GM23338 (cell line): ENCODE results near the gene UNC13A. TPM values are rescaled to one million over a fixed set of nuclear protein-coding genes. Genes with fewer than 3 reads are reported as not detected.

Source experiments
- ATAC-seq: fragments of 200-7000 bp; cut with Tn5 transposase; 3 replicates; pipeline ENCODE4 v1.9.1; 2020
- DNase-seq: peaks from one replicate; pipeline ENCODE4 v3.0.0-alpha.2; 2015; ENCODE audit warnings: low spot score
- H2AFZ ChIP-seq: fragments of 200-600 bp; sonication (generic); 2 replicates; pipeline ENCODE4 v1.8.0; 2016; ENCODE audit warnings: antibody characterized with exemption, mild to moderate bottlenecking, moderate library complexity
- H3F3A ChIP-seq: fragments of 200-600 bp; sonication (generic); replicated peaks from 2 replicates; pipeline ENCODE4 v1.8.0; 2017; ENCODE audit warnings: antibody characterized with exemption, mixed run types, low read depth
- H3K27ac ChIP-seq: fragments of 200-600 bp; sonication (generic); 2 replicates; pipeline ENCODE4 v1.6.1; 2016; ENCODE audit warnings: low read depth
- H3K27me3 ChIP-seq: fragments of 200-600 bp; sonication (generic); 2 replicates; pipeline ENCODE4 v1.8.0; 2016; ENCODE audit warnings: mild to moderate bottlenecking, mixed run types, moderate library complexity; ENCODE audit not compliant: insufficient read depth
- H3K36me3 ChIP-seq: fragments of 200-600 bp; sonication (generic); 2 replicates; pipeline ENCODE4 v1.8.0; 2016; ENCODE audit warnings: mild to moderate bottlenecking; ENCODE audit not compliant: insufficient read depth
- H3K4me1 ChIP-seq: fragments of 200-600 bp; sonication (generic); 2 replicates; pipeline ENCODE4 v1.8.0; 2016; ENCODE audit warnings: mild to moderate bottlenecking, moderate library complexity; ENCODE audit not compliant: insufficient read depth
- H3K4me2 ChIP-seq: fragments of 200-600 bp; sonication (generic); 2 replicates; pipeline ENCODE4 v1.7.1; 2017; ENCODE audit warnings: mixed run types
- H3K4me3 ChIP-seq: fragments of 200-600 bp; sonication (generic); 2 replicates; pipeline ENCODE4 v1.6.1; 2016; ENCODE audit warnings: mixed run types
- H3K79me2 ChIP-seq: fragments of 200-600 bp; sonication (generic); replicated peaks from 2 replicates; pipeline ENCODE4 v1.8.0; 2017; ENCODE audit warnings: mild to moderate bottlenecking; ENCODE audit not compliant: insufficient read depth
- H3K9me2 ChIP-seq: fragments of 200-600 bp; sonication (generic); 2 replicates; pipeline ENCODE4 v1.8.0; 2017; ENCODE audit not compliant: insufficient read depth
- H4K20me1 ChIP-seq: fragments of 200-600 bp; sonication (generic); replicated peaks from 2 replicates; pipeline ENCODE4 v1.8.0; 2017; ENCODE audit warnings: mild to moderate bottlenecking; ENCODE audit not compliant: insufficient read depth
- H3K27ac Mint-ChIP-seq: 2 replicates; pipeline ENCODE4 v1.8.0; 2020; ENCODE audit warnings: inconsistent platforms, mild to moderate bottlenecking, moderate library complexity, mixed read lengths
- H3K27me3 Mint-ChIP-seq: 3 replicates; pipeline ENCODE4 v1.8.0; 2022; ENCODE audit warnings: low read depth, mild to moderate bottlenecking, moderate library complexity, mixed read lengths, inconsistent platforms; ENCODE audit not compliant: insufficient read depth, poor library complexity
- H3K36me3 Mint-ChIP-seq: 3 replicates; pipeline ENCODE4 v1.8.0; 2021; ENCODE audit warnings: low read depth, mild to moderate bottlenecking, inconsistent platforms, moderate library complexity, mixed read lengths
- H3K4me1 Mint-ChIP-seq: 3 replicates; pipeline ENCODE4 v1.8.0; 2020; ENCODE audit warnings: mild to moderate bottlenecking, inconsistent platforms, mixed read lengths
- H3K4me3 Mint-ChIP-seq: 3 replicates; pipeline ENCODE4 v1.8.0; 2021; ENCODE audit warnings: moderate library complexity, mild to moderate bottlenecking, inconsistent platforms, mixed read lengths
- H3K9me3 Mint-ChIP-seq: 3 replicates; pipeline ENCODE4 v1.8.0; 2020; ENCODE audit warnings: moderate library complexity, mild to moderate bottlenecking, inconsistent platforms, mixed read lengths
- CREB1 ChIP-seq: fragments of 250-450 bp; sonication (Bioruptor Pico); IDR thresholded peaks from 2 replicates; pipeline ENCODE4 v1.5.0; 2020; ENCODE audit warnings: low read depth, mild to moderate bottlenecking, moderate library complexity
- CTCF ChIP-seq, 2 experiments: fragments of 200-600 bp in 1 of 2; sonication (generic) in 1 of 2; conservative IDR thresholded peaks; 2 replicates each; pipeline versions ENCODE4 v1.5.1 to v1.6.1; 2016 to 2017; ENCODE audit warnings: antibody characterized with exemption in 2 of 2, low read depth in 2 of 2, mild to moderate bottlenecking in 2 of 2, moderate library complexity in 1 of 2
- ETS1 ChIP-seq: IDR thresholded peaks from 2 replicates; pipeline ENCODE4 v1.6.1; 2016; ENCODE audit warnings: antibody characterized with exemption
- EZH2 ChIP-seq: fragments of 200-600 bp; sonication (generic); IDR thresholded peaks from one replicate; pipeline ENCODE4 v1.8.0; 2017; ENCODE audit warnings: antibody characterized with exemption, mild to moderate bottlenecking, low read depth; ENCODE audit not compliant: unreplicated experiment
- REST ChIP-seq: IDR thresholded peaks from one replicate; pipeline ENCODE4 v1.6.1; 2018; ENCODE audit warnings: antibody characterized with exemption; ENCODE audit not compliant: unreplicated experiment
- ZNF114 ChIP-seq: fragments of 250-450 bp; sonication (Bioruptor Pico); IDR thresholded peaks from 2 replicates; pipeline ENCODE4 v1.5.0; 2020; ENCODE audit warnings: mild to moderate bottlenecking, moderate library complexity
- ZNF331 ChIP-seq: fragments of 250-450 bp; sonication (Bioruptor Pico); IDR thresholded peaks from 2 replicates; pipeline ENCODE4 v1.5.0; 2020; ENCODE audit warnings: low read depth, mild to moderate bottlenecking, moderate library complexity
- ZNF462 ChIP-seq: fragments of 250-450 bp; sonication (Bioruptor Pico); IDR thresholded peaks from 2 replicates; pipeline ENCODE4 v1.5.0; 2020; ENCODE audit warnings: mild to moderate bottlenecking, moderate library complexity
- polyA plus RNA-seq: library from polyadenylated mRNA; unstranded; fragments of >200 nt; fragmentation: Nextera tagmentation; extraction: Ambion mirVana; gene quantifications from 2 replicates; pipeline ENCODE4 v1.2.1, GENCODE V29; 2016
- total RNA-seq: library from RNA; depleted of rRNA; stranded (reverse); fragments of >200 nt; shearing (Covaris generic); gene quantifications from 2 replicates; pipeline ENCODE4 v1.2.3, GENCODE V29; 2014

UNC13A gene
- total and polyA plus RNA-seq, 2 experiments from 2014 or later: 9.5 to 30.4 TPM

- Mint-ChIP-seq H3K36me3 (peaks cover 34% of the 10 kb centered on the region), H3K9me3 (no peaks in the 10 kb centered on the region), H3K27ac (no peak overlapping the region), H3K4me1 (peaks cover 31% of the 10 kb centered on the region), H3K27me3 (peaks cover 16% of the 10 kb centered on the region), H3K4me3 (no peak overlapping the region)
- no peak overlapping the region for H3K4me3 ChIP-seq
- peaks cover 11% of the 10 kb centered on the region; the same call in 1 of the 2 replicates for H3F3A ChIP-seq
- no peaks in the 10 kb centered on the region for H4K20me1 ChIP-seq
- no peak overlapping the region for H2AFZ ChIP-seq
- H3K36me3 ChIP-seq: no peaks in the 10 kb centered on the region
- peaks cover 25% of the 10 kb centered on the region for H3K4me1 ChIP-seq
- H3K79me2 ChIP-seq: no peaks in the 10 kb centered on the region
- H3K27me3 ChIP-seq: no peaks in the 10 kb centered on the region
- ATAC-seq (no peak), DNase-seq (peak; percentile 35)
- H3K9me2 ChIP-seq: no peaks in the 10 kb centered on the region
- H3K27ac ChIP-seq: no peak overlapping the region
- H3K4me2 ChIP-seq: no peak overlapping the region
- TF ChIP-seq EZH2 (no peak), REST (no peak), ZNF114 (CRISPR knock-in tag) (no peak), ZNF331 (CRISPR knock-in tag) (no peak), ETS1 (no peak), CTCF (conservative IDR thresholded peaks at IDR 0.05; ENCODE audit: low read depth in 2 of 2) (peak; percentile 21 to 45; a peak in 3 of 4 replicates), CREB1 (no peak)
Observed at GRCh38 chr19:17582613-17583012, 105.5 kb downstream of the UNC13A start.

- peaks cover 34% of the 10 kb centered on the region for H3K4me1 Mint-ChIP-seq
- Histone ChIP-seq H3K36me3 (no peaks in the 10 kb centered on the region), H3F3A (peaks cover 11% of the 10 kb centered on the region; the same call in 1 of the 2 replicates), H2AFZ (no peak overlapping the region), H3K9me2 (no peaks in the 10 kb centered on the region), H3K4me1 (peaks cover 26% of the 10 kb centered on the region), H4K20me1 (no peaks in the 10 kb centered on the region), H3K4me2 (no peak overlapping the region), H3K27me3 (no peaks in the 10 kb centered on the region), H3K27ac (no peak overlapping the region), H3K79me2 (no peaks in the 10 kb centered on the region), H3K4me3 (no peak overlapping the region)
- no peak overlapping the region for H3K4me3 Mint-ChIP-seq
- no peak for ATAC-seq
- DNase-seq: no peak
- H3K9me3 Mint-ChIP-seq: no peaks in the 10 kb centered on the region
- H3K27ac Mint-ChIP-seq: no peak overlapping the region
- H3K27me3 Mint-ChIP-seq: peaks cover 22% of the 10 kb centered on the region
- peaks cover 37% of the 10 kb centered on the region for H3K36me3 Mint-ChIP-seq
- no peak for TF ChIP-seq CREB1
- no peak for TF ChIP-seq ZNF462 (CRISPR knock-in tag)
Observed at GRCh38 chr19:17581211-17581874, 106.8 kb downstream of the UNC13A start.
